ENCODE results near the gene LRIT3.

- TF ChIP-seq EZH2 (IDR thresholded peaks at IDR 0.05), result no peak
- TF ChIP-seq, protein P1, sequence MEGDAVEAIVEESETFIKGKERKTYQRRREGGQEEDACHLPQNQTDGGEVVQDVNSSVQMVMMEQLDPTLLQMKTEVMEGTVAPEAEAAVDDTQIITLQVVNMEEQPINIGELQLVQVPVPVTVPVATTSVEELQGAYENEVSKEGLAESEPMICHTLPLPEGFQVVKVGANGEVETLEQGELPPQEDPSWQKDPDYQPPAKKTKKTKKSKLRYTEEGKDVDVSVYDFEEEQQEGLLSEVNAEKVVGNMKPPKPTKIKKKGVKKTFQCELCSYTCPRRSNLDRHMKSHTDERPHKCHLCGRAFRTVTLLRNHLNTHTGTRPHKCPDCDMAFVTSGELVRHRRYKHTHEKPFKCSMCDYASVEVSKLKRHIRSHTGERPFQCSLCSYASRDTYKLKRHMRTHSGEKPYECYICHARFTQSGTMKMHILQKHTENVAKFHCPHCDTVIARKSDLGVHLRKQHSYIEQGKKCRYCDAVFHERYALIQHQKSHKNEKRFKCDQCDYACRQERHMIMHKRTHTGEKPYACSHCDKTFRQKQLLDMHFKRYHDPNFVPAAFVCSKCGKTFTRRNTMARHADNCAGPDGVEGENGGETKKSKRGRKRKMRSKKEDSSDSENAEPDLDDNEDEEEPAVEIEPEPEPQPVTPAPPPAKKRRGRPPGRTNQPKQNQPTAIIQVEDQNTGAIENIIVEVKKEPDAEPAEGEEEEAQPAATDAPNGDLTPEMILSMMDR (IDR thresholded peaks at IDR 0.05), result no peak
These were observed 24.2 kb downstream of the LRIT3 start for GRCh38 chr4:109872065-109872464.
